Psoas muscle (tissue), 8 donors: Measurements from ENCODE around the gene PDE11A. TPM values are rescaled to one million over a fixed set of nuclear protein-coding genes. Genes with fewer than 3 reads are reported as not detected.
A peak's percentile ranks its signal among the peaks of the same experiment; 100 is the strongest.
"Not testable (repeated sequence)": the region's sequence is repeated elsewhere in the genome, so short reads cannot be mapped to it uniquely, and the experiment has no call there.

Experiments
- ATAC-seq, 4 donors: fragments of 200-7000 bp; cut with Tn5 transposase; one replicate each; pipeline ENCODE4 v1.9.1; 2020; ENCODE audit warnings: moderate library complexity in 3 of 4, mild to moderate bottlenecking in 2 of 4
- DNase-seq, 2 donors: peaks; one replicate each; pipeline ENCODE4 v3.0.0-alpha.2; 2020
- H3K27ac ChIP-seq: fragments of 200-600 bp; one replicate; pipeline ENCODE4 v1.8.0; 2022
- H3K27me3 ChIP-seq, 3 donors: fragments of 200-600 bp in 1 of 3; one replicate each; pipeline versions ENCODE4 v1.6.1 to v1.8.0; 2013 to 2022; ENCODE audit warnings: low read length in 2 of 3, mild to moderate bottlenecking in 2 of 3, moderate library complexity in 1 of 3; ENCODE audit not compliant: insufficient read depth in 3 of 3
- H3K36me3 ChIP-seq, 2 donors: fragments of 200-600 bp in 1 of 2; one replicate each; pipeline versions ENCODE4 v1.6.1 to v1.8.0; 2013 to 2022; ENCODE audit warnings: low read depth in 1 of 2, mild to moderate bottlenecking in 1 of 2, moderate library complexity in 1 of 2; ENCODE audit not compliant: insufficient read depth in 1 of 2
- H3K4me1 ChIP-seq: fragments of 200-600 bp; one replicate; pipeline ENCODE4 v1.8.0; 2022
- H3K4me3 ChIP-seq: fragments of 200-600 bp; one replicate; pipeline ENCODE4 v1.8.0; 2022; ENCODE audit warnings: mild to moderate bottlenecking
- H3K9me3 ChIP-seq: fragments of 200-600 bp; one replicate; pipeline ENCODE4 v1.8.0; 2022
- WGBS, 3 donors: extraction: QIAGEN DNeasy Blood & Tissue Kit; methylation state at CpG; one replicate each; pipeline versions ENCODE4 v1.1.6 to v1.1.7; 2013; 5-methylcytosine and 5-hydroxymethylcytosine counted together
- intact Hi-C, 2 donors: fragments of 100-400 bp; cut with DNase I; formaldehyde crosslinking; loops; one replicate each; pipeline versions ENCODE4 v1.11.0 to v1.14.2; 2022
- polyA plus RNA-seq, 3 donors: library from polyadenylated mRNA; stranded (reverse); fragments of 200-250 nt; gene quantifications; one replicate each; pipeline ENCODE4 v1.2.3, GENCODE V29; 2013
- total RNA-seq, 4 donors: library from RNA; stranded (reverse); fragmentation: NEBNext Ultra II Directional in 2 of 4; extraction: Animal tissue kit (Norgen Biotek cat#: 25700) in 2 of 4; gene quantifications; one replicate each; pipeline versions ENCODE4 v1.2.1 to v1.2.4, GENCODE V29; 2021 to 2023
- TF ChIP-seq, protein P1 (sequence below): fragments of 200-600 bp; IDR thresholded peaks from one replicate; pipeline ENCODE4 v1.8.0; 2022; ENCODE audit warnings: antibody characterized with exemption
- donor health status: healthy with polysubstance abuse.
- donor health status: DM: no; HTN: no; CAD: no; lungs with moderate emphysema.
- donor health status: Bipolar disorder and iron deficiency.
- donor health status: healthy.
- donor health status: DM: yes; HTN: yes; CAD: no.
- donor health status: DM: no; HTN: no; CAD: no.
- donor health status: DM: no; HTN: no; CAD: no.
- donor health status: DM: yes; HTN: yes; CAD: no.

Gene PDE11A
- total and polyA plus RNA-seq, 7 donors = 0.35 to 39.7 (median 2.3) TPM

DNA sequence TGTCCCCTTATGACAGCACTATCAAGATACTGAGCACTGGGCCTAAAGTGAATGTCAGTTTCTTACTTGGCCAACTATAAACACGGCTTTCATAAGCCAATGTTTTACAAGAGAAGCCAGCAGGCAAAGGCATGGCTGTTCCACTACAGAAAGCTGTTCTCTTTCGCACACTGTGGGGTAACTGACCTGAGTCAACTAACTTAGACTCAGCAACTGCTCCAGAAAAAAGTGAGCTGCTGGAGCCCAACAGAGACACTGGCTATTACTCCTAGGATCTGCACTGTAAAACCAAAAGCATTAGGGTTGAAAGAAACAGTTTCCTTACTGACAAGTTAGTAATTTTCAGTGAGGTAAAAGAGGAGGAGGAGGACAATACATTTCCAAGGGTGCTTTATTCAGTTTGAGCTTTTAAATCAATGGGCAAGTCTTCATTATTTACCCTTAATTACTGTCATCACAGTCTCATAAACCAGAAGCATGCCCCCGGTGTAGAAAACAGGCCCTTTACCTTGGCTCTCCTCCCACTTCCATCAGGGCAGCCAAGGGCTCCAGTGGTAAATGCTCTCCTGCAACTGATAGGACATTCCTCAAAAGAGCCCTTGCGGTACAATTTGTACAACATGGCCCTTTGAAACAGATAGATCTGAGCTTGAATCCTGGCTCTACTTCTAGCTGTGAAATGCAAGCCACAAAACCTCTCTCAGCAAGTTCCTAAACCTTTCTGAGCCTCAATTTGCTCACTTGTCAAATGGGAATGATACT lies 275.7 kb downstream of the PDE11A start:
- DNase-seq = no peak
- 32 to 56% (median 32%) methylated on average over 4 of the region's 4 CpGs for WGBS, 3 donors
- no peaks in the 10 kb centered on the region for H3K36me3 ChIP-seq
- no peaks in the 10 kb centered on the region for H3K27me3 ChIP-seq
- peaks cover 16% of the 10 kb centered on the region for H3K4me1 ChIP-seq
- intact Hi-C loops = loop anchor here in 1 of 2 donors (5.0 kb wide), 1 partner anchor 85 kb away; no protein-coding TSS in a partner anchor
- TF ChIP-seq, protein P1, sequence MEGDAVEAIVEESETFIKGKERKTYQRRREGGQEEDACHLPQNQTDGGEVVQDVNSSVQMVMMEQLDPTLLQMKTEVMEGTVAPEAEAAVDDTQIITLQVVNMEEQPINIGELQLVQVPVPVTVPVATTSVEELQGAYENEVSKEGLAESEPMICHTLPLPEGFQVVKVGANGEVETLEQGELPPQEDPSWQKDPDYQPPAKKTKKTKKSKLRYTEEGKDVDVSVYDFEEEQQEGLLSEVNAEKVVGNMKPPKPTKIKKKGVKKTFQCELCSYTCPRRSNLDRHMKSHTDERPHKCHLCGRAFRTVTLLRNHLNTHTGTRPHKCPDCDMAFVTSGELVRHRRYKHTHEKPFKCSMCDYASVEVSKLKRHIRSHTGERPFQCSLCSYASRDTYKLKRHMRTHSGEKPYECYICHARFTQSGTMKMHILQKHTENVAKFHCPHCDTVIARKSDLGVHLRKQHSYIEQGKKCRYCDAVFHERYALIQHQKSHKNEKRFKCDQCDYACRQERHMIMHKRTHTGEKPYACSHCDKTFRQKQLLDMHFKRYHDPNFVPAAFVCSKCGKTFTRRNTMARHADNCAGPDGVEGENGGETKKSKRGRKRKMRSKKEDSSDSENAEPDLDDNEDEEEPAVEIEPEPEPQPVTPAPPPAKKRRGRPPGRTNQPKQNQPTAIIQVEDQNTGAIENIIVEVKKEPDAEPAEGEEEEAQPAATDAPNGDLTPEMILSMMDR = no peak
- H3K4me3 ChIP-seq = no peak overlapping the region
- peak in 1 of 4 donors; percentile 30 for ATAC-seq
- H3K27ac ChIP-seq = no peak overlapping the region
- H3K9me3 ChIP-seq = no peaks in the 10 kb centered on the region

DNA sequence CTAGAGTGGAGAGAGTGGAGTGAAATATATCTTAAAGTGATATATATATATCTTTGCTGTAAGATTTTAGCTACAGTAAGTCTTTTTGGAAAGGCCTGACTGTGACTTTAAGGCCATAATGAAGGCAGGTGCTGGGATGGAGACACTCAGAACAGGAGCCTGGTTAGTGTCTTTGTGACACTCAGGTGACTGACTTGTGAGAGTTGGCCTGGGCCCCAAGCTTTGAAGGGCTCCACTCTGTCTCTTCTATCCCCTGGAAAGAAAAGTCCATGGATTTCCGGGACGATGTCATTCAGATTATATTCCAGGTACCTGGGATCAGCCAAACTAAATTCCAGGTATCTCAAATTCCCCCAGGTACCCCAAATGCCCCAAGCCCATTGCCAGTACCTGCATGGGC lies 276.6 kb downstream of the PDE11A start:
- 76 to 93% (median 79%) methylated on average over 2 of the region's 2 CpGs for WGBS, 3 donors
- TF ChIP-seq, protein P1 = no peak
- no peaks in the 10 kb centered on the region for H3K9me3 ChIP-seq
- ATAC-seq (no peak), DNase-seq (no peak)
- peaks cover 16% of the 10 kb centered on the region for H3K4me1 ChIP-seq
- intact Hi-C loops = loop anchor here in 1 of 2 donors (5.0 kb wide), 1 partner anchor 86 kb away; no protein-coding TSS in a partner anchor
- no peak overlapping the region for H3K27ac ChIP-seq
- H3K36me3 ChIP-seq = no peaks in the 10 kb centered on the region
- H3K4me3 ChIP-seq = no peak overlapping the region
- H3K27me3 ChIP-seq = no peaks in the 10 kb centered on the region

DNA sequence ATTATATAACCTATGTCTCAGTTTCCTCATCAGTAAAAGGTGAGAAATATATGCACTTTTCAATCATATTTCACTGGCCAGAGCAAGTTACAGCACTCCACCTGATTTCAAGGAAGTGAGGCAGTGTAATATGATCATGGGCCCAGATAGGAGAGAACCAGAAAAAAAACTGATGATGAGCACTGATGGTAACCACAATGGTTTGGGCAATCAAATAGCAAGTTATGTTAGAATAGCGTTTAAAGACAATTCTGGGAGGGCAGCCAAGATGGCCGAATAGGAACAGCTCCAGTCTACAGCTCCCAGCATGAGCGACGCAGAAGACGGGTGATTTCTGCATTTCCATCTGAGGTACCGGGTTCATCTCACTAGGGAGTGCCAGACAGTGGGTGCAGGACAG lies 287.4 kb downstream of the PDE11A start:
- Histone ChIP-seq H3K27ac (peak overlapping the region; percentile 69), H3K4me1 (peaks cover 17% of the 10 kb centered on the region)
- ATAC-seq = peak in 2 of 4 donors; percentile 73 to 77
- intact Hi-C loops, H3K9me3 ChIP-seq, H3K27me3 ChIP-seq, H3K36me3 ChIP-seq, H3K4me3 ChIP-seq, DNase-seq: not testable (repeated sequence)
- WGBS, 3 donors = 47 to 74% (median 67%) methylated on average over 5 to 6 of the region's 6 CpGs

DNA sequence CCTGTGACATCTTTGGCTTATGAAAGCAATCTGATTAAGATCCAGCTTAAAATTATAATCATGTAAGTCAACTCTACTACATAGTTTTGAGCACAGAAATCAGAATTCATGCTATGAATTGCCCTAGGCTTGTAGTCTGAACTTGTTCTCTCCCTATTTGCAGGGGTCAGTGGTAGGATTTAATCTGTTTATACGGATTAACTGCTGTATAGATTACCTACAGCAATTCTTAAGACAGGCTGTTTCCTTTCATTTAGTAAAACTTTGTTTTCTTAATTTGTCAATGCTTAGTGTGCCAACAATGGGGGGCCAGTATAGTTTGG lies 287.9 kb downstream of the PDE11A start:
- ATAC-seq = no peak
- 61 to 76% (median 63%) methylated on average over 1 of the region's 1 CpG for WGBS, 3 donors
- no peak for DNase-seq
- Histone ChIP-seq H3K27me3 (no peaks in the 10 kb centered on the region), H3K9me3 (no peaks in the 10 kb centered on the region), H3K27ac (peak overlapping the region; percentile 69), H3K4me3 (no peak overlapping the region), H3K4me1 (peaks cover 17% of the 10 kb centered on the region), H3K36me3 (no peaks in the 10 kb centered on the region)
- intact Hi-C loops = no loop called here
- TF ChIP-seq, protein P1 = no peak

DNA sequence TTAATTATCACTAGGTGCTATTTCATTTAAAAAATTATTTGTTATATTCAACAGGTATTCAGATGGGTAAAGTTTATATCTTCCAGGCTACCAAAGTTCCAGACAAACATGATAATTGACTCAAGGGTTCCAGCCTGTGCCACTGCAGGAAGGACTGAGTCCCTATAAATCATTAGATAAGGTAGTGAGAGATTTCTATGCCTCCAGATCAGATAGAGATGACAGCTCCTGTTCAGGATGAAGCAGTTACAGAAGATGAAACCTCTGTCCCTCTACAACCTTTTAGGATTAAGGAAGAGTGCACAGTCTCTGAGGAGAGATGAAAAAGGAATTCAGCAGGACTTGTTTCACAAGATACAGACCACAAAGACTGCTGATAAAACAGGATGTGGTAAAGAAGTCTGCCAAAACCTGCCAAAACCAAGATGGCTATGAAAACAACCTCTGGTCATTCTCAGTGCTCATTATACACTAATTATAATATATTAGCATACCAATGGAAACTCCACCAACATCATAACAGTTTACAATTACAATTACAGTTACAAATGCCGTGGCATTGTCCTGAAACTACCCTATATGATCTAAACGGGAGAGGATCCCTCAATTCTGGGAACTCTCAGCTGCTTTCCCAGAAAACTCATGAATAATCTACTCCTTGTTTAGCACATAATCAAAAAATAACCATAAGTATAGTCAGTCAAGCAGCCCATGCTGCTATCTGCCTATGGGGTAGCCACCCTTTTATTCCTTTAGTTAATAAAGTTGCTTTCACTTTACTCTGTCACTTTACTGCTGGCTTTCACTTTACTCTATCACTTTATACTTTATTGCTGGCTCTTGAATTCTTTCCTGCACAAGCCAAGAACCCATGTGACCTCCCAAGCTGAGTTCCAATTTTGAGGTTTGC lies 288.5 kb downstream of the PDE11A start:
- ATAC-seq (peak; percentile 63 to 84 (median 76)), DNase-seq (no peak)
- peaks cover 17% of the 10 kb centered on the region for H3K4me1 ChIP-seq
- H3K36me3 ChIP-seq = no peaks in the 10 kb centered on the region
- no peaks in the 10 kb centered on the region for H3K9me3 ChIP-seq
- intact Hi-C loops = no loop called here
- no peaks in the 10 kb centered on the region for H3K27me3 ChIP-seq
- peak overlapping the region; percentile 35 for H3K4me3 ChIP-seq
- peak overlapping the region; percentile 69 for H3K27ac ChIP-seq
- WGBS, 3 donors = 25 to 33% (median 25%) methylated on average over 2 of the region's 2 CpGs
- TF ChIP-seq, protein P1 = no peak
